Neural crest cell (in vitro differentiated cells): Measurements from ENCODE around the gene AGBL4. TPM values are rescaled to one million over a fixed set of nuclear protein-coding genes. Genes with fewer than 3 reads are reported as not detected.

Experiments
- DNase-seq: peaks from one replicate; pipeline ENCODE4 v3.0.0; 2021; ENCODE audit warnings: low read depth, mixed read lengths, low spot score
- H3K27ac Mint-ChIP-seq: one replicate; pipeline ENCODE4 v1.8.0; 2021; ENCODE audit warnings: mild to moderate bottlenecking, mixed read lengths; ENCODE audit not compliant: unreplicated experiment
- H3K27me3 Mint-ChIP-seq: 2 replicates; pipeline ENCODE4 v1.8.0; 2021; ENCODE audit warnings: low read depth, mild to moderate bottlenecking, mixed read lengths
- H3K36me3 Mint-ChIP-seq: 2 replicates; pipeline ENCODE4 v1.8.0; 2021; ENCODE audit warnings: low read depth, mild to moderate bottlenecking, mixed read lengths
- H3K4me1 Mint-ChIP-seq: 2 replicates; pipeline ENCODE4 v1.8.0; 2021; ENCODE audit warnings: mixed read lengths
- H3K4me3 Mint-ChIP-seq: one replicate; pipeline ENCODE4 v1.8.0; 2021; ENCODE audit warnings: mild to moderate bottlenecking, mixed read lengths
- H3K9me3 Mint-ChIP-seq: 2 replicates; pipeline ENCODE4 v1.8.0; 2021; ENCODE audit warnings: mixed read lengths
- total RNA-seq: library from RNA; stranded (reverse); gene quantifications from 2 replicates; pipeline ENCODE4 v1.2.1, GENCODE V29; 2021
- TF ChIP-seq, protein P1 (sequence below): fragments of 200-600 bp; sonication (generic); conservative IDR thresholded peaks from 2 replicates; pipeline ENCODE4 v1.5.0; 2021; ENCODE audit warnings: antibody characterized with exemption, mild to moderate bottlenecking

The AGBL4 gene
- total RNA-seq, 1 donor from 2014 or later = 0.09 TPM

DNA sequence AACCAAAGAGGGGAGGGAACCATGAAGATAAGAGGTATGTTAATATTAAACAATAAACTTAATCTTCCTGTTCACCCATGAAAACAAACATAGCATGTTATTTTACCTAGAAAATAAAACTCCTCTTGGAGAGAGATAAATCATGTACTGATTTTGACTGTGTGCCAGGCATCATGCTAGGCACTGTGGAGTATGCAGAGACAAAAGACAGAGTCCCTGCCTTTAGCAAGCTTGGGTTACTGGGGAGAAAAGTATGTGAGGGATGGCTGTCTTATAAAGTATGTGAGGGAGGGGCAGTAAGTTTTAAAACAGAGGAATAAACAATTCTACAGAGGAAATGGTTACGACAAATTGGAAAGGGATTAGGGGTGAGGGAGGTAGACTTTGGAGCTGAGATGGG is 1117.6 kb downstream of the AGBL4 start:
- no peak for DNase-seq
- no peak overlapping the region for H3K4me3 Mint-ChIP-seq
- H3K36me3 Mint-ChIP-seq = no peaks in the 10 kb centered on the region
- no peak overlapping the region for H3K27ac Mint-ChIP-seq
- H3K9me3 Mint-ChIP-seq = no peaks in the 10 kb centered on the region
- TF ChIP-seq, protein P1, sequence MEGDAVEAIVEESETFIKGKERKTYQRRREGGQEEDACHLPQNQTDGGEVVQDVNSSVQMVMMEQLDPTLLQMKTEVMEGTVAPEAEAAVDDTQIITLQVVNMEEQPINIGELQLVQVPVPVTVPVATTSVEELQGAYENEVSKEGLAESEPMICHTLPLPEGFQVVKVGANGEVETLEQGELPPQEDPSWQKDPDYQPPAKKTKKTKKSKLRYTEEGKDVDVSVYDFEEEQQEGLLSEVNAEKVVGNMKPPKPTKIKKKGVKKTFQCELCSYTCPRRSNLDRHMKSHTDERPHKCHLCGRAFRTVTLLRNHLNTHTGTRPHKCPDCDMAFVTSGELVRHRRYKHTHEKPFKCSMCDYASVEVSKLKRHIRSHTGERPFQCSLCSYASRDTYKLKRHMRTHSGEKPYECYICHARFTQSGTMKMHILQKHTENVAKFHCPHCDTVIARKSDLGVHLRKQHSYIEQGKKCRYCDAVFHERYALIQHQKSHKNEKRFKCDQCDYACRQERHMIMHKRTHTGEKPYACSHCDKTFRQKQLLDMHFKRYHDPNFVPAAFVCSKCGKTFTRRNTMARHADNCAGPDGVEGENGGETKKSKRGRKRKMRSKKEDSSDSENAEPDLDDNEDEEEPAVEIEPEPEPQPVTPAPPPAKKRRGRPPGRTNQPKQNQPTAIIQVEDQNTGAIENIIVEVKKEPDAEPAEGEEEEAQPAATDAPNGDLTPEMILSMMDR = no peak
- peaks cover 4% of the 10 kb centered on the region for H3K4me1 Mint-ChIP-seq
- peaks cover 26% of the 10 kb centered on the region for H3K27me3 Mint-ChIP-seq

DNA sequence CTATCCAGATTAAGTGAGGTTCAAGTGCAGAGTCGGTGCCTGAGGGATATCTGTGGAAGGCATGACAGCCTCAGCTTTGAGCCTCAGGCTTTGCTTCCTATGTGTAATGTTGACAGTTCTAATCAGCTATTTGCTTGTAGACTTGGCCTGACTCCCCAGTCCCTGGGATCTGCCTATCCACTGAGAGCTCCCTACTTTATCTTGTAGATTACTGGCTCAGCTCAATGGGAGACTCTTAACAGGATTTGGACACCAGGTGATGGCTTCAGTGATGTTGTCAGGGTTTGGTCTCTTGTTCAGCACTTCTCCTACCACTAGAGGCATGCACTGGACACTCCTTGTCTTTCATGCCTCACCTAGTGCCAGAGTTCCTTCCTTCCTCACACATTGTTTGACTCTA is 1120.5 kb downstream of the AGBL4 start:
- Mint-ChIP-seq H3K4me1 (peaks cover 4% of the 10 kb centered on the region), H3K27me3 (peaks cover 26% of the 10 kb centered on the region), H3K9me3 (peaks cover 1% of the 10 kb centered on the region)

DNA sequence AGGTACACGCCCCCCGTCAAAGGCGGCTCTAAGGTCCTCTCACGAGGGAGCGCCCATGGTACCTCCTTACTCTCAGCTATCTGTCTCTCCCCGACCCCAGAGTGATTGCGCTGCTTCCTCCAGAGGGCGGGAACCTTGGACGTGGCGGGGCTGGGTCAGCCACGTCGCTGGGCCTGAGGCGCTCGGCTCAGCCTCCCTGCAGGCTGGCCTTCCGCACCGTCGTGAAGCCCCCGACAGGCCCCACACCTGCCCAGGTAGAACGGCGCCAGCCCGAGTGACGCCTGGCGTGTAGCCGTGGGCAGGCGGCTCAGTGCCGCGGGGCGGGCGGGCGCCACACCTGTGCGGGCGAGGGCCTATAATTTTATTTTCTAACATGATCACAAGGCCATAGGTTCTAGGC is 1124.9 kb downstream of the AGBL4 start:
- no peaks in the 10 kb centered on the region for H3K4me1 Mint-ChIP-seq
- H3K36me3 Mint-ChIP-seq = no peaks in the 10 kb centered on the region
- H3K4me3 Mint-ChIP-seq = no peak overlapping the region
- H3K27me3 Mint-ChIP-seq = peaks cover 38% of the 10 kb centered on the region
- no peak overlapping the region for H3K27ac Mint-ChIP-seq
- TF ChIP-seq, protein P1 = no peak
- peaks cover 4% of the 10 kb centered on the region for H3K9me3 Mint-ChIP-seq
- no peak for DNase-seq

More for the DNA sequence above, 1120.5 kb downstream of the AGBL4 start:
- no peak overlapping the region for H3K27ac Mint-ChIP-seq
- TF ChIP-seq, protein P1 = no peak
- DNase-seq = no peak
- H3K4me3 Mint-ChIP-seq = no peak overlapping the region
- H3K36me3 Mint-ChIP-seq = no peaks in the 10 kb centered on the region

DNA sequence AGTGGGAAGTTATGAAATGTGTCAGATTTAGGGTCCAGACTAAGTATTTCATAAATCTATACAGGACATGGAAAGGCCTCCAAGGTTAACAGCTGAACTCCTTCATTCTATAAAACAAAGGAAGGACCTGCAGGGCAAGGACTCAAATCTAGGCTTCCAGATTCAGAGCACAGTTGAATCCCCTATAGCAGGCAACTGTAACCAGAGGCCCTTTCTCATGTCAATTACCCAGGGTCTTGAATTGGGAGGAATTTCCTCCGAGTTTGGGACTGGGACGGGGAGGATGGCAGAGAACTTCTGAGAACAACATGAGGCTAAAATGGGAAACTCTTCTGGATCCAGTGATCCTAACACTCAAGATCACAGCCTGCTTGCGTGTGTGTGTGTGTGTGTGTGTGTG is 1134.1 kb downstream of the AGBL4 start:
- no peaks in the 10 kb centered on the region for H3K9me3 Mint-ChIP-seq
- no peak overlapping the region for H3K4me3 Mint-ChIP-seq
- H3K27ac Mint-ChIP-seq = no peak overlapping the region
- TF ChIP-seq, protein P1 = no peak
- DNase-seq = no peak
- H3K36me3 Mint-ChIP-seq = no peaks in the 10 kb centered on the region
- peaks cover 6% of the 10 kb centered on the region for H3K27me3 Mint-ChIP-seq
- no peaks in the 10 kb centered on the region for H3K4me1 Mint-ChIP-seq

DNA sequence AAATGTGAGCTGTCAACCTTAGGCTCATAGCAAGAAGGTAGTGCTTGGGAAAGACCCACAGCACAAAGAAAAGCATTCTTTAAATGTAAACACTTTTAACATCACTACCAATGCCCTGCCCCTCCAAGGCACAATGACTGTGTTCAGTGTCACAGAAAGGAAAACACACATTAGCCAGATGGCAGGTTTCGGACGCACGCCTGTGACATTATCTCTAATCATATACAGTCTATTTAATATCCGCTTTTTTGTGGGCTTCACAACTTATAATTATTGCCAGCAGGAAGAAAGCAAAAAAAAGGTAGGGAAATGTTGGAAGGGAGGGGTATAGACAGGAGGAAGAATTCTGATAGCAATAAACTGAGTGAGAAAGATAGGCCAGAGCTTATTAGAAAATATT is 1134.7 kb downstream of the AGBL4 start:
- no peaks in the 10 kb centered on the region for H3K36me3 Mint-ChIP-seq
- H3K9me3 Mint-ChIP-seq = no peaks in the 10 kb centered on the region
- DNase-seq = no peak
- H3K27ac Mint-ChIP-seq = no peak overlapping the region
- no peak overlapping the region for H3K4me3 Mint-ChIP-seq
- no peaks in the 10 kb centered on the region for H3K4me1 Mint-ChIP-seq
- H3K27me3 Mint-ChIP-seq = peaks cover 6% of the 10 kb centered on the region
- TF ChIP-seq, protein P1 = no peak

DNA sequence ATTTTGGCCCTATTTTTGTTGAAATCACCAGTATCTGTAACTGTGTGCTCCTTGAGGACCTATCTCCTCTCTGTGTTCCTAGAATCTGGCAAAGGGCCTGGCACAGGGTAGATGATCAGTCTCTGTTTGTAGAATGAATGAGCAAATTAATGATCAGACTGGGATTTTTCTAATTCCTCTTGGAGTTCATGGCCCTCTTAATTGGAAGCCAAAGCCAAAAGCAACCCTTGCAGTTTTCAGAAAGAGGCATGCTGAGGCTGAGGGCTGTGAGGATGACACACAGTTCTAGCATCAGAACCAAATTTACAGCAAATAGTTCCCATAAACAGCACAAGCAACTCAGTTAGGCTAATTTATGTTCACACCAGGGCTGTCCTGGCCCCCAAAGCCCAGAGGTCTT is 1136.0 kb downstream of the AGBL4 start:
- Mint-ChIP-seq H3K4me3 (no peak overlapping the region), H3K4me1 (no peaks in the 10 kb centered on the region), H3K9me3 (no peaks in the 10 kb centered on the region), H3K27ac (no peak overlapping the region), H3K27me3 (peaks cover 11% of the 10 kb centered on the region), H3K36me3 (no peaks in the 10 kb centered on the region)
- DNase-seq = no peak
- TF ChIP-seq, protein P1 = no peak
